Keratinocyte (primary cell): ENCODE data around the gene FOXJ2. TPM values are rescaled to one million over a fixed set of nuclear protein-coding genes. Genes with fewer than 3 reads are reported as not detected.
"Not testable (repeated sequence)": the region's sequence is repeated elsewhere in the genome, so short reads cannot be mapped to it uniquely, and the experiment has no call there.

Experiments
- DNase-seq: peaks from one replicate; pipeline ENCODE4 v3.0.0-alpha.2; 2011; ENCODE audit warnings: low read depth, missing footprints, low spot score
- FAIRE-seq: peaks from 2 replicates; lab custom pipeline; 2011; peaks lifted over from hg19 to GRCh38; lab: Jason Lieb, UNC
- H2AFZ ChIP-seq: 2 replicates; pipeline ENCODE4 v1.6.0; 2012; ENCODE audit warnings: low read length, control low read depth, inconsistent platforms; ENCODE audit not compliant: control insufficient read depth
- H3K27ac ChIP-seq: 2 replicates; pipeline ENCODE4 v1.5.1; 2011; ENCODE audit warnings: low read length; ENCODE audit not compliant: control insufficient read depth, insufficient read depth
- H3K27me3 ChIP-seq: 3 replicates; pipeline ENCODE4 v1.6.0; 2011; ENCODE audit warnings: low read length; ENCODE audit not compliant: control insufficient read depth, insufficient read depth; ENCODE audit errors: extremely low read depth
- H3K36me3 ChIP-seq, 2 experiments: 2 replicates in 1 of 2; 3 replicates in 1 of 2; pipeline ENCODE4 v1.5.1; 2011; ENCODE audit warnings: low read length in 2 of 2, mild to moderate bottlenecking in 1 of 2; ENCODE audit not compliant: control insufficient read depth in 2 of 2, insufficient read depth in 2 of 2; ENCODE audit errors: extremely low read depth in 1 of 2
- H3K4me1 ChIP-seq: 3 replicates; pipeline ENCODE4 v1.5.1; 2011; ENCODE audit warnings: low read length; ENCODE audit not compliant: control insufficient read depth, insufficient read depth; ENCODE audit errors: extremely low read depth
- H3K4me2 ChIP-seq: 3 replicates; pipeline ENCODE4 v1.6.0; 2011; ENCODE audit warnings: low read depth, low read length; ENCODE audit not compliant: control insufficient read depth, insufficient read depth; ENCODE audit errors: extremely low read depth
- H3K4me3 ChIP-seq, 3 experiments: fragments of 200-600 bp in 1 of 3; sonication (generic) in 1 of 3; 2 replicates in 2 of 3; 3 replicates in 1 of 3; pipeline ENCODE4 v1.5.1; 2011 to 2016; ENCODE audit warnings: low read length in 3 of 3, mild to moderate bottlenecking in 3 of 3, control low read depth in 2 of 3, inconsistent platforms in 1 of 3, low read depth in 1 of 3, mixed read lengths in 1 of 3, mixed run types in 1 of 3, moderate library complexity in 1 of 3; ENCODE audit not compliant: control insufficient read depth in 2 of 3, insufficient read depth in 2 of 3; ENCODE audit errors: extremely low read depth in 1 of 3
- H3K79me2 ChIP-seq: 2 replicates; pipeline ENCODE4 v1.6.0; 2012; ENCODE audit warnings: low read length; ENCODE audit not compliant: control insufficient read depth, insufficient read depth
- H3K9ac ChIP-seq: 3 replicates; pipeline ENCODE4 v1.6.0; 2011; ENCODE audit warnings: low read length; ENCODE audit not compliant: control insufficient read depth, insufficient read depth; ENCODE audit errors: extremely low read depth
- H3K9me1 ChIP-seq: 3 replicates; pipeline ENCODE4 v1.6.0; 2011; ENCODE audit warnings: low read length; ENCODE audit not compliant: control insufficient read depth, insufficient read depth; ENCODE audit errors: extremely low read depth
- H3K9me3 ChIP-seq: 2 replicates; pipeline ENCODE4 v1.5.1; 2012; ENCODE audit warnings: low read depth, low read length; ENCODE audit not compliant: control insufficient read depth
- H4K20me1 ChIP-seq: 3 replicates; pipeline ENCODE4 v1.6.0; 2011; ENCODE audit warnings: low read length; ENCODE audit not compliant: control insufficient read depth, insufficient read depth; ENCODE audit errors: extremely low read depth
- EZH2 ChIP-seq: IDR thresholded peaks from one replicate; pipeline ENCODE4 v1.6.1; 2012; ENCODE audit warnings: inconsistent platforms, mild to moderate bottlenecking, low read length, moderate library complexity
- dilution Hi-C: fragments of 300-500 bp; cut with MboI; formaldehyde crosslinking; loops from one replicate; pipeline ENCODE4 v1.7.0; 2020; ENCODE audit warnings: low sequenced_read_pairs; ENCODE audit not compliant: extremely low pct_ligation_motif_present
- polyA plus RNA-seq, 5 experiments: library from polyadenylated mRNA; depleted of rRNA in 3 of 5; stranded (reverse) in 3 of 5; stranded (forward) in 1 of 5; unstranded in 1 of 5; fragments of >200 nt; gene quantifications; 1 replicate in 1 of 5; 2 replicates in 3 of 5; 3 replicates in 1 of 5; pipeline versions ENCODE4 v1.2.1 to v1.2.3, GENCODE V29; 2011 to 2012; ENCODE audit warnings: missing spikeins in 2 of 5, low read depth in 1 of 5, low replicate concordance in 1 of 5
- TF ChIP-seq, protein P1 (sequence below), 3 experiments: IDR thresholded peaks in 1 of 3; conservative IDR thresholded peaks in 1 of 3; optimal IDR thresholded peaks in 1 of 3; 2 replicates in 2 of 3; 3 replicates in 1 of 3; pipeline versions ENCODE3 to v1.5.1; 2011; ENCODE audit warnings: low read length in 3 of 3, mild to moderate bottlenecking in 3 of 3, moderate library complexity in 2 of 3, control low read depth in 1 of 3, inconsistent platforms in 1 of 3; ENCODE audit not compliant: insufficient read depth in 2 of 3; ENCODE audit errors: extremely low read depth in 1 of 3

The FOXJ2 gene
- polyA plus RNA-seq, 1 donor (not counting 4 experiments of a cell fraction or from before 2014, with no cell fraction given), result 4.2 TPM

DNA sequence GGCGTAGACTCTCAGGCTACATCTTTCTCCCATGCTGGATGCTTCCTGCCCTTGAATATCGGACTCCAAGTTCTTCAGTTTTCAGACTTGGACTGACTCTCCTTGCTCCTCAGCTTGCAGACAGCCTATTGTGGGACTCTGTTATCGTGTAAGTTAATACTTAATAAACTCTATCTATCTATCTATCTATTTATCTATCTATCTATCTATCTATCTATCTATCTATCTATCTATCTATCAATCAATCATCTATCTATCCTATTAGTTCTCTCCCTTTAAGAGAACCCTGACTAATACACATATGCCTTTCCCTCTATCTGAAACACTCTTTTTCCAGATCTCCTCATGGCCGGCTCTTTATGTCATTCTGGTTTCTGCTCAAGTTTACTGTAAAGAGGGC, 27.6 kb upstream of the FOXJ2 start:
- H3K4me1 ChIP-seq, H3K36me3 ChIP-seq, H3K79me2 ChIP-seq, H2AFZ ChIP-seq, H3K4me3 ChIP-seq, H3K9me3 ChIP-seq, H3K9me1 ChIP-seq, DNase-seq, H3K27ac ChIP-seq, H3K4me2 ChIP-seq, H3K27me3 ChIP-seq, FAIRE-seq, H4K20me1 ChIP-seq, H3K9ac ChIP-seq, dilution Hi-C loops: not testable (repeated sequence)

DNA sequence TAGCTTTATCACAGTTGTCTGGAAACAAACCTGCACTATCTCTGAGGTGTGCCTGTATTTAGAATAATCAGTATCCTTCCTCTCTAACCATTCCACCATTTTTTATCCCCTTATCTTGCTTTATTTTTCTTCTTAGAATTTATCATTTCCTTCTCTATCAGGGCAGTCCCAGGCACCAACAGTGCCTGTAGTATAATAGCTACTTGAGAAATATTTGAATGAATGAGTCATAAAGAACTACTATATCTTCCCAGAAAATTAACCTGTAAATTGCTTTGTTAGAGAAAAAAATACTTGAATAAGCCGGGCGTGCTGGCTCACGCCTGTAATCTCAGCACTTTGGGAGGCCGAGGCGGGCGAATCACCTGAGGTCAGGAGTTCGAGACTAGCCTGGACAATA, 21.2 kb upstream of the FOXJ2 start:
- dilution Hi-C loops, result no loop called here
- no peaks in the 10 kb centered on the region for H3K9me3 ChIP-seq
- no peaks in the 10 kb centered on the region for H4K20me1 ChIP-seq
- no peak overlapping the region for H3K9ac ChIP-seq
- H3K4me3 ChIP-seq, result no peak overlapping the region
- no peaks in the 10 kb centered on the region for H3K4me1 ChIP-seq
- H2AFZ ChIP-seq, result no peak overlapping the region
- H3K27ac ChIP-seq, result no peak overlapping the region
- no peaks in the 10 kb centered on the region for H3K36me3 ChIP-seq
- TF ChIP-seq, protein P1, sequence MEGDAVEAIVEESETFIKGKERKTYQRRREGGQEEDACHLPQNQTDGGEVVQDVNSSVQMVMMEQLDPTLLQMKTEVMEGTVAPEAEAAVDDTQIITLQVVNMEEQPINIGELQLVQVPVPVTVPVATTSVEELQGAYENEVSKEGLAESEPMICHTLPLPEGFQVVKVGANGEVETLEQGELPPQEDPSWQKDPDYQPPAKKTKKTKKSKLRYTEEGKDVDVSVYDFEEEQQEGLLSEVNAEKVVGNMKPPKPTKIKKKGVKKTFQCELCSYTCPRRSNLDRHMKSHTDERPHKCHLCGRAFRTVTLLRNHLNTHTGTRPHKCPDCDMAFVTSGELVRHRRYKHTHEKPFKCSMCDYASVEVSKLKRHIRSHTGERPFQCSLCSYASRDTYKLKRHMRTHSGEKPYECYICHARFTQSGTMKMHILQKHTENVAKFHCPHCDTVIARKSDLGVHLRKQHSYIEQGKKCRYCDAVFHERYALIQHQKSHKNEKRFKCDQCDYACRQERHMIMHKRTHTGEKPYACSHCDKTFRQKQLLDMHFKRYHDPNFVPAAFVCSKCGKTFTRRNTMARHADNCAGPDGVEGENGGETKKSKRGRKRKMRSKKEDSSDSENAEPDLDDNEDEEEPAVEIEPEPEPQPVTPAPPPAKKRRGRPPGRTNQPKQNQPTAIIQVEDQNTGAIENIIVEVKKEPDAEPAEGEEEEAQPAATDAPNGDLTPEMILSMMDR (optimal IDR thresholded peaks at IDR 0.05 in 1 of 3, IDR thresholded peaks at IDR 0.05 in 1 of 3, conservative IDR thresholded peaks at IDR 0.05 in 1 of 3; ENCODE audit: extremely low read depth in 1 of 3, insufficient read depth in 2 of 3, low read length in 3 of 3), result no peak
- no peak for TF ChIP-seq EZH2
- H3K9me1 ChIP-seq, result no peaks in the 10 kb centered on the region
- H3K79me2 ChIP-seq, result no peaks in the 10 kb centered on the region
- DNase-seq (peak; percentile 55), FAIRE-seq (no peak)
- no peak overlapping the region for H3K4me2 ChIP-seq
- no peaks in the 10 kb centered on the region for H3K27me3 ChIP-seq

GRCh38 chr12:8012651-8013309, 19.7 kb upstream of the FOXJ2 start:
- DNase-seq, result no peak

More at GRCh38 chr12:8012651-8013309, 19.7 kb upstream of the FOXJ2 start:
- no peaks in the 10 kb centered on the region for H3K9me1 ChIP-seq
- no peak overlapping the region for H3K4me2 ChIP-seq
- dilution Hi-C loops, result no loop called here
- H3K4me3 ChIP-seq, result no peak overlapping the region
- H3K27ac ChIP-seq, result no peak overlapping the region
- no peaks in the 10 kb centered on the region for H3K79me2 ChIP-seq
- no peak overlapping the region for H2AFZ ChIP-seq
- no peak overlapping the region for H3K9ac ChIP-seq
- TF ChIP-seq, protein P1 (optimal IDR thresholded peaks at IDR 0.05 in 1 of 3, IDR thresholded peaks at IDR 0.05 in 1 of 3, conservative IDR thresholded peaks at IDR 0.05 in 1 of 3; ENCODE audit: extremely low read depth in 1 of 3, insufficient read depth in 2 of 3, low read length in 3 of 3), result no peak
- TF ChIP-seq EZH2, result no peak
- H3K9me3 ChIP-seq, result no peaks in the 10 kb centered on the region
- no peaks in the 10 kb centered on the region for H3K36me3 ChIP-seq
- no peaks in the 10 kb centered on the region for H3K4me1 ChIP-seq
- peaks cover 4% of the 10 kb centered on the region for H3K27me3 ChIP-seq
- no peaks in the 10 kb centered on the region for H4K20me1 ChIP-seq
- no peak for FAIRE-seq
